DOHH2 (cell line): Measurements from ENCODE around the gene FPR2.

ENCODE experiments used
- H3F3A ChIP-seq: fragments of 200-600 bp; sonication (generic), shearing (Covaris generic); 2 replicates; pipeline ENCODE4 v1.6.0; 2016; ENCODE audit warnings: antibody characterized with exemption, mild to moderate bottlenecking; ENCODE audit not compliant: control insufficient read depth, insufficient read depth
- H3K27ac ChIP-seq: fragments of 200-600 bp; sonication (generic); 2 replicates; pipeline ENCODE4 v1.5.1; 2014; ENCODE audit warnings: low read depth, mild to moderate bottlenecking, low read length, moderate library complexity
- H3K27me3 ChIP-seq: fragments of 200-600 bp; sonication (generic); 2 replicates; pipeline ENCODE4 v1.6.1; 2014; ENCODE audit warnings: mild to moderate bottlenecking, low read length, mixed read lengths; ENCODE audit not compliant: control insufficient read depth
- H3K36me3 ChIP-seq: fragments of 200-600 bp; sonication (generic); 2 replicates; pipeline ENCODE4 v1.6.1; 2014; ENCODE audit warnings: mild to moderate bottlenecking, low read length, moderate library complexity, mixed read lengths; ENCODE audit not compliant: control insufficient read depth
- H3K4me1 ChIP-seq: fragments of 200-600 bp; sonication (generic); 2 replicates; pipeline ENCODE4 v1.6.1; 2014; ENCODE audit warnings: mild to moderate bottlenecking, low read length, mixed read lengths; ENCODE audit not compliant: control insufficient read depth
- H3K4me2 ChIP-seq: fragments of 200-600 bp; sonication (generic); 2 replicates; pipeline ENCODE4 v1.6.0; 2014; ENCODE audit warnings: mild to moderate bottlenecking, low read length, moderate library complexity
- H3K4me3 ChIP-seq: fragments of 200-600 bp; sonication (generic); 2 replicates; pipeline ENCODE4 v1.5.1; 2014; ENCODE audit warnings: mild to moderate bottlenecking, low read length, mixed read lengths
- H3K79me2 ChIP-seq: fragments of 200-600 bp; sonication (generic); 2 replicates; pipeline ENCODE4 v1.6.1; 2014; ENCODE audit warnings: mild to moderate bottlenecking, low read length, mixed read lengths; ENCODE audit not compliant: control insufficient read depth
- H3K9me2 ChIP-seq: fragments of 200-600 bp; sonication (generic); replicated peaks from 2 replicates; pipeline ENCODE4 v1.6.1; 2014; ENCODE audit warnings: mild to moderate bottlenecking, low read length, mixed read lengths; ENCODE audit not compliant: control insufficient read depth
- H3K9me3 ChIP-seq: fragments of 200-600 bp; sonication (generic); 2 replicates; pipeline ENCODE4 v1.6.1; 2014; ENCODE audit warnings: antibody characterized with exemption, low read length, mixed read lengths; ENCODE audit not compliant: control insufficient read depth, insufficient read depth
- H4K20me1 ChIP-seq: fragments of 200-600 bp; sonication (generic); 2 replicates; pipeline ENCODE4 v1.6.0; 2014; ENCODE audit warnings: low read depth, mild to moderate bottlenecking, antibody characterized with exemption, low read length, moderate library complexity; ENCODE audit not compliant: control insufficient read depth, insufficient read depth
- EZH2phosphoT487 ChIP-seq: fragments of 200-600 bp; sonication (generic); IDR thresholded peaks from 2 replicates; pipeline ENCODE4 v1.6.1; 2017; ENCODE audit warnings: borderline replicate concordance, mild to moderate bottlenecking, antibody characterized with exemption, low read length, moderate library complexity, mixed read lengths
- TF ChIP-seq, protein P1 (sequence below): fragments of 200-600 bp; sonication (generic); IDR thresholded peaks from one replicate; pipeline ENCODE4 v1.5.1; 2014; ENCODE audit warnings: antibody characterized with exemption, mild to moderate bottlenecking, low read depth, low read length; ENCODE audit not compliant: poor library complexity, severe bottlenecking

Gene FPR2

DNA sequence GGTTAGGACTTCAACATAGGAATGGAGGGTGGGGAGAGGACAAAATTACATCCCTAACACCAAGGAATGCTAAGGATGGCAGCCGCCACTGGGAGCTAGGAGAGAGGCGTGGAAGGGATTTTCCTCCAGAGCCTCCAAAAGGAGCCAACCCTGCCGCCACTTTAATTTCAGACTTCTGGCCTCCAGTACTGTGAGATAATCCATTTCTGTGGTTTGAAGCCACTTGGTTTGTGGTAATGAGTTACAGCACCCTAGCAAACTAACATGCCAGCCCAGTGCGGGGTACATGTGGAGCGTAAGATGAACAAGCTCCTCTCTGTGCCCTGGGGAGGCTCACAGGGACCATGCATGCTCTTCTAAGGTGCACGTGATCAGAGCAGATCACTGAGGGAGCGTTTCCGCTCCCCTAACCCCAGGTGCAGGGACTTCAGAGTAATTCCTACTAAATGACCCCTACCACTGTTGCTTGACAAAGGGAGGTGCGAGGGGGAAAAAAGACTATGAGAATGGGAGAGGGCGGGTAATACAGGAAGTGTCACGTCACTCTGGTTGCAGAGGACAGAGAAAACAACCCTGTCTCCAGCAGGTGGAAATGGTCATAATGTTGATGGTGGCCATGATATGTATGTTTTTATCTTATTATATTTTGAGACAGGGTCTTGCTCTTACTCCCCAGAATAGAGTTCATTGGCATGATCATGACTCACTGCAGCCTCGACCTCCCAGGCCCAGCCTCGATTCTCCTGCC is 21.3 kb upstream of the FPR2 start:
- no peak for TF ChIP-seq EZH2phosphoT487
- TF ChIP-seq, protein P1, sequence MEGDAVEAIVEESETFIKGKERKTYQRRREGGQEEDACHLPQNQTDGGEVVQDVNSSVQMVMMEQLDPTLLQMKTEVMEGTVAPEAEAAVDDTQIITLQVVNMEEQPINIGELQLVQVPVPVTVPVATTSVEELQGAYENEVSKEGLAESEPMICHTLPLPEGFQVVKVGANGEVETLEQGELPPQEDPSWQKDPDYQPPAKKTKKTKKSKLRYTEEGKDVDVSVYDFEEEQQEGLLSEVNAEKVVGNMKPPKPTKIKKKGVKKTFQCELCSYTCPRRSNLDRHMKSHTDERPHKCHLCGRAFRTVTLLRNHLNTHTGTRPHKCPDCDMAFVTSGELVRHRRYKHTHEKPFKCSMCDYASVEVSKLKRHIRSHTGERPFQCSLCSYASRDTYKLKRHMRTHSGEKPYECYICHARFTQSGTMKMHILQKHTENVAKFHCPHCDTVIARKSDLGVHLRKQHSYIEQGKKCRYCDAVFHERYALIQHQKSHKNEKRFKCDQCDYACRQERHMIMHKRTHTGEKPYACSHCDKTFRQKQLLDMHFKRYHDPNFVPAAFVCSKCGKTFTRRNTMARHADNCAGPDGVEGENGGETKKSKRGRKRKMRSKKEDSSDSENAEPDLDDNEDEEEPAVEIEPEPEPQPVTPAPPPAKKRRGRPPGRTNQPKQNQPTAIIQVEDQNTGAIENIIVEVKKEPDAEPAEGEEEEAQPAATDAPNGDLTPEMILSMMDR, result no peak
- Histone ChIP-seq H3K4me3 (no peak overlapping the region), H3K9me3 (no peaks in the 10 kb centered on the region), H3K27me3 (peaks cover 5% of the 10 kb centered on the region), H3K79me2 (no peaks in the 10 kb centered on the region), H4K20me1 (no peaks in the 10 kb centered on the region), H3K4me1 (no peaks in the 10 kb centered on the region), H3K9me2 (no peaks in the 10 kb centered on the region), H3F3A (no peaks in the 10 kb centered on the region), H3K36me3 (no peaks in the 10 kb centered on the region), H3K27ac (no peak overlapping the region), H3K4me2 (no peak overlapping the region)

DNA sequence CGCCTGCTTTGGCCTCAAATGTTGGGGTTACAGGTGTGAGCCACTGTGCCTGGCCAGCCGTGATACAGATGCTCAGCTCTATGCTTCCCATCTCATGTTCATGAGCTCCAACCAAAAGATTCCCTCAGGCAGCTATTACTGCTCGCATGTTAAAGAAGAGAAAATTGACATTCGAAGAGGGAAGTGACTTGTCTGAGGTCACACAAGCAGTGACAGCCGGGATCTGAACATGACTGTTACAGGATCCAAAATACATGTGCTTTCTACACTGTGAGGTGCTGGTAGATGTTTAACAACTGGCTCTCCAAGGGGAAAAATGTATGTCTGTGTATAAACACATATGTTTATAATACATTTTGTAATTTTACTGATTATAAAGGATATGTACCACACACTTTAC is 20.6 kb upstream of the FPR2 start:
- Histone ChIP-seq H3K36me3 (no peaks in the 10 kb centered on the region), H3K4me3 (no peak overlapping the region), H3K4me2 (no peak overlapping the region), H3F3A (no peaks in the 10 kb centered on the region), H4K20me1 (no peaks in the 10 kb centered on the region), H3K9me2 (no peaks in the 10 kb centered on the region), H3K9me3 (no peaks in the 10 kb centered on the region), H3K27ac (no peak overlapping the region), H3K4me1 (no peaks in the 10 kb centered on the region), H3K79me2 (no peaks in the 10 kb centered on the region), H3K27me3 (peaks cover 5% of the 10 kb centered on the region)
- TF ChIP-seq EZH2phosphoT487, result no peak
- TF ChIP-seq, protein P1, result no peak

DNA sequence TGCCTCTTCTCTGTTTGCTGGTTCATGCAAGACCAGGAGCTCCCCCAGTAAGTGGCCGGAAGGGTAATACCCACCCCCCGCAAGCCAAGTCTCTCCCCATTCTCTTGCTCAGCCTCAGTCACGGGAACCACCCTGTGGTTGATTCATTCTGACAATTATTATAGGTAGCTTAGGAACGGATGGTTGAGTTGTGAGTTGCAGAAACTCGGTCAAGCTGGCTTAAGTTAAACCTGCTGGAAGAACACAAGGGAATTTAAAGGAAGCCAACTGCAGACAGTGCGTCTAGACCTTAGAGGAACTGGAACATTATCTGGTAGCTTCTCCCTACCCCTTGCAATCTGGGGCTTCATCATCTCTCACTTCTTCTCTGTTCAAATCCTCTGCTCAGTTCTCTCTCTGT is 18.2 kb upstream of the FPR2 start:
- Histone ChIP-seq H3K4me2 (no peak overlapping the region), H3K27ac (no peak overlapping the region), H3K27me3 (no peaks in the 10 kb centered on the region), H3F3A (no peaks in the 10 kb centered on the region), H3K4me3 (no peak overlapping the region), H4K20me1 (no peaks in the 10 kb centered on the region), H3K9me2 (no peaks in the 10 kb centered on the region), H3K9me3 (no peaks in the 10 kb centered on the region), H3K79me2 (no peaks in the 10 kb centered on the region), H3K4me1 (no peaks in the 10 kb centered on the region), H3K36me3 (no peaks in the 10 kb centered on the region)
- TF ChIP-seq EZH2phosphoT487, result no peak
- TF ChIP-seq, protein P1, result no peak

DNA sequence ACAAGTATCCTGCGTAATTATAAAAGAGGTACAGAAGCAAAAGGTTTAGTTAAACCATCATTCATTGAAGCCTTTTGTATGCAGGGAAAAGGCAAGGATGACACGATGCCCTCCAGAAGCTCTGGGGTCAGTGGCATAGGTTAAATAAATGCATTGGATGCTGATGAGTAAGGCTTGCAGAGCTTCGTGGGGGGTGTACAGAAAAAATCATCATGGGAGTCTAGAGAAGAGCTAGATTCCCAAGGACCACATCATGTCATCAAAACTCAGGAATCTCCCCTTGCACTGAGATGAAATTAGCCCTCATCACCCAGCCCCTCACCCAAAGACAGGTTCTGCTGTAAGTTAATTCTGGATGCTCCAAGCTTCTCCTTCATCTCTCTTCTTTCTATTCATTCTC is 17.6 kb upstream of the FPR2 start:
- TF ChIP-seq, protein P1, result no peak
- TF ChIP-seq EZH2phosphoT487, result no peak
- Histone ChIP-seq H3K9me2 (no peaks in the 10 kb centered on the region), H3K4me1 (no peaks in the 10 kb centered on the region), H3K79me2 (no peaks in the 10 kb centered on the region), H3K27me3 (no peaks in the 10 kb centered on the region), H4K20me1 (no peaks in the 10 kb centered on the region), H3K27ac (no peak overlapping the region), H3K4me3 (no peak overlapping the region), H3K36me3 (no peaks in the 10 kb centered on the region), H3K9me3 (no peaks in the 10 kb centered on the region), H3K4me2 (no peak overlapping the region), H3F3A (no peaks in the 10 kb centered on the region)
